ENCODE results near the gene POLD3. TPM values are rescaled to one million over a fixed set of nuclear protein-coding genes. Genes with fewer than 3 reads are reported as not detected.

POLD3 gene
- total RNA-seq, 2 donors from 2014 or later, result 46.0 to 54.3 TPM

Other genes with a start within 250 kb of the POLD3 start
- 1 to 10 TPM; 5.1 to 7.9 TPM for gene PGM2L1, start 194.1 kb upstream of the POLD3 start, total RNA-seq
- not detected for gene KCNE3, start 125.0 kb upstream of the POLD3 start, total RNA-seq
- 1 to 10 TPM; 3.7 to 4.1 TPM for gene LIPT2, start 98.9 kb upstream of the POLD3 start, total RNA-seq
- gene CHRDL2, start 138.8 kb downstream of the POLD3 start, total RNA-seq, result not detected
- 10 to 100 TPM; 14.6 to 15.8 TPM for gene RNF169, start 156.3 kb downstream of the POLD3 start, total RNA-seq